SK-N-SH (cell line): ENCODE measurements around the gene AMT. TPM values are rescaled to one million over a fixed set of nuclear protein-coding genes. Genes with fewer than 3 reads are reported as not detected.

Experiments used
- CTCF ChIA-PET: fragments of 300-600, 350-600 bp; formaldehyde crosslinking; extraction: SDS; loops from one replicate; lab custom pipeline; 2021; lab: Yijun Ruan, JAX
- POLR2A ChIA-PET: fragments of 350-600 bp; sonication (Branson Sonifier 250); formaldehyde crosslinking; extraction: SDS; loops from one replicate; lab custom pipeline; 2020; ENCODE audit warnings: antibody characterized with exemption, inconsistent platforms; lab: Yijun Ruan, JAX
- DNase-seq: peaks from one replicate; pipeline ENCODE4 v3.0.0; 2012
- H2AFZ ChIP-seq: fragments of 200-600 bp; sonication (generic); 2 replicates; pipeline ENCODE4 v1.8.1; 2016; ENCODE audit warnings: antibody characterized with exemption, mild to moderate bottlenecking, low read depth
- H3F3A ChIP-seq: fragments of 200-600 bp; sonication (generic); replicated peaks from 2 replicates; pipeline ENCODE3; 2016; ENCODE audit warnings: antibody characterized with exemption, mild to moderate bottlenecking; ENCODE audit not compliant: insufficient read depth
- H3K27ac ChIP-seq, 2 experiments: fragments of 200-500 bp in 1 of 2; fragments of 200-600 bp in 1 of 2; sonication (Bioruptor generic) in 1 of 2; sonication (generic), shearing (Covaris generic) in 1 of 2; 2 replicates each; pipeline versions ENCODE4 v1.5.1 to v1.6.1; 2014 to 2016; ENCODE audit warnings: low read depth in 2 of 2, inconsistent platforms in 1 of 2, low read length in 1 of 2, mild to moderate bottlenecking in 1 of 2, mixed read lengths in 1 of 2
- H3K27me3 ChIP-seq: fragments of 200-600 bp; sonication (generic), shearing (Covaris generic); 2 replicates; pipeline ENCODE4 v1.6.1; 2016; ENCODE audit warnings: mixed run types; ENCODE audit not compliant: insufficient read depth
- H3K36me3 ChIP-seq, 2 experiments: fragments of 200-500 bp in 1 of 2; fragments of 200-600 bp in 1 of 2; sonication (Bioruptor generic) in 1 of 2; sonication (generic) in 1 of 2; replicated peaks in 1 of 2; 2 replicates each; pipeline versions ENCODE3 to v1.5.1; 2014 to 2016; ENCODE audit warnings: low read length in 1 of 2, mild to moderate bottlenecking in 1 of 2; ENCODE audit not compliant: insufficient read depth in 2 of 2, control insufficient read depth in 1 of 2
- H3K4me1 ChIP-seq, 2 experiments: fragments of 200-500 bp in 1 of 2; fragments of 200-600 bp in 1 of 2; sonication (Bioruptor generic) in 1 of 2; sonication (generic), shearing (Covaris generic) in 1 of 2; 2 replicates each; pipeline versions ENCODE4 v1.5.1 to v1.6.1; 2014 to 2016; ENCODE audit warnings: low read depth in 1 of 2, low read length in 1 of 2, mixed run types in 1 of 2; ENCODE audit not compliant: insufficient read depth in 2 of 2, control insufficient read depth in 1 of 2
- H3K4me2 ChIP-seq: fragments of 200-600 bp; sonication (generic), shearing (Covaris generic); 2 replicates; pipeline ENCODE4 v1.6.1; 2017; ENCODE audit warnings: mixed run types
- H3K4me3 ChIP-seq, 2 experiments: fragments of 200-500 bp in 1 of 2; fragments of 200-600 bp in 1 of 2; sonication (Bioruptor generic) in 1 of 2; sonication (generic), shearing (Covaris generic) in 1 of 2; 2 replicates each; pipeline versions ENCODE4 v1.5.1 to v1.8.1; 2014 to 2016; ENCODE audit warnings: low read depth in 2 of 2, inconsistent platforms in 1 of 2, low read length in 1 of 2, mild to moderate bottlenecking in 1 of 2, mixed read lengths in 1 of 2, moderate library complexity in 1 of 2
- H3K79me2 ChIP-seq: fragments of 200-600 bp; sonication (generic); 2 replicates; pipeline ENCODE4 v1.8.1; 2017; ENCODE audit warnings: mild to moderate bottlenecking; ENCODE audit not compliant: insufficient read depth
- H3K9ac ChIP-seq: fragments of 200-600 bp; sonication (generic); 2 replicates; pipeline ENCODE4 v1.6.1; 2017; ENCODE audit warnings: mixed run types
- H3K9me2 ChIP-seq: fragments of 200-600 bp; sonication (generic); 2 replicates; pipeline ENCODE4 v1.6.1; 2017; ENCODE audit warnings: mixed run types
- H3K9me3 ChIP-seq: fragments of 200-600 bp; sonication (generic); 2 replicates; pipeline ENCODE4 v1.6.1; 2017; ENCODE audit warnings: mixed run types, mild to moderate bottlenecking, moderate library complexity
- H4K20me1 ChIP-seq: fragments of 200-600 bp; sonication (generic); 2 replicates; pipeline ENCODE4 v1.6.1; 2017; ENCODE audit warnings: mild to moderate bottlenecking, mixed run types; ENCODE audit not compliant: insufficient read depth
- CTCF ChIP-seq: fragments of 200-600 bp; sonication (generic); IDR thresholded peaks from 2 replicates; pipeline ENCODE4 v1.6.1; 2017; ENCODE audit warnings: antibody characterized with exemption, mild to moderate bottlenecking, moderate library complexity
- ELF1 ChIP-seq: IDR thresholded peaks from 2 replicates; pipeline ENCODE4 v1.4.0; 2012
- EZH2phosphoT487 ChIP-seq: fragments of 200-600 bp; sonication (generic); IDR thresholded peaks from 2 replicates; pipeline ENCODE4 v1.6.1; 2017; ENCODE audit warnings: low read depth, mixed run types, mild to moderate bottlenecking, antibody characterized with exemption, moderate library complexity, borderline replicate concordance
- FOSL2 ChIP-seq: IDR thresholded peaks from 2 replicates; pipeline ENCODE4 v1.4.0; 2012; ENCODE audit warnings: low read depth, mild to moderate bottlenecking, moderate library complexity, borderline replicate concordance
- FOXM1 ChIP-seq: IDR thresholded peaks from 2 replicates; pipeline ENCODE4 v1.4.0; 2012; ENCODE audit warnings: low read depth, mild to moderate bottlenecking
- GATA2 ChIP-seq: sonication (generic); formaldehyde crosslinking; IDR thresholded peaks from 2 replicates; pipeline ENCODE4 v1.5.0; 2020; ENCODE audit warnings: mild to moderate bottlenecking, missing genetic modification reagents
- RAD21 ChIP-seq: IDR thresholded peaks from 2 replicates; pipeline ENCODE4 v1.6.1; 2012; ENCODE audit warnings: mild to moderate bottlenecking, low read length
- TCF12 ChIP-seq: IDR thresholded peaks from 2 replicates; pipeline ENCODE4 v1.4.0; 2012
- YY1 ChIP-seq: IDR thresholded peaks from 2 replicates; pipeline ENCODE4 v1.4.0; 2012; ENCODE audit warnings: low read depth, mild to moderate bottlenecking
- WGBS: methylation state at CpG from one replicate; pipeline ENCODE4 v1.1.6; 2017; ENCODE audit warnings: low lambda C conversion rate; 5-methylcytosine and 5-hydroxymethylcytosine counted together
- polyA plus RNA-seq, 3 experiments: library from polyadenylated mRNA; depleted of rRNA; stranded (reverse); fragments of >200 nt; gene quantifications; 2 replicates each; pipeline ENCODE4 v1.2.3, GENCODE V29; 2012
- TF ChIP-seq, protein P1 (sequence below): IDR thresholded peaks from 2 replicates; pipeline ENCODE4 v1.4.0; 2012; ENCODE audit warnings: low read depth, borderline replicate concordance

AMT gene, protein sequence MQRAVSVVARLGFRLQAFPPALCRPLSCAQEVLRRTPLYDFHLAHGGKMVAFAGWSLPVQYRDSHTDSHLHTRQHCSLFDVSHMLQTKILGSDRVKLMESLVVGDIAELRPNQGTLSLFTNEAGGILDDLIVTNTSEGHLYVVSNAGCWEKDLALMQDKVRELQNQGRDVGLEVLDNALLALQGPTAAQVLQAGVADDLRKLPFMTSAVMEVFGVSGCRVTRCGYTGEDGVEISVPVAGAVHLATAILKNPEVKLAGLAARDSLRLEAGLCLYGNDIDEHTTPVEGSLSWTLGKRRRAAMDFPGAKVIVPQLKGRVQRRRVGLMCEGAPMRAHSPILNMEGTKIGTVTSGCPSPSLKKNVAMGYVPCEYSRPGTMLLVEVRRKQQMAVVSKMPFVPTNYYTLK
- 17.6 and 21.3 TPM in 2 replicates for polyA plus RNA-seq (2012; rRNA removed)
- polyA plus RNA-seq (2012; cell fraction: cytosol; rRNA removed), result 1.0 and 2.1 TPM in 2 replicates
- 185 and 225 TPM in 2 replicates for polyA plus RNA-seq (2012; cell fraction: nucleus; rRNA removed)

GRCh38 chr3:49422379-49423248 lies at the start of gene AMT:
Gene AMT, minus strand, starts transcription at chr3:49422473. Its CDS starts 23 bp downstream, at chr3:49422450.
- peak; percentile 78 for DNase-seq
- Histone ChIP-seq H3K79me2 (no peaks in the 10 kb centered on the region), H3K9ac (no peak within 1 kb of the TSS), H3K27ac (peak within 1 kb of the TSS in 1 of 2 experiments; percentile 79; a peak in 3 of 4 replicates), H4K20me1 (no peaks in the 10 kb centered on the region), H2AFZ (no peak within 1 kb of the TSS), H3K4me3 (peak within 1 kb of the TSS in 1 of 2 experiments; percentile 27; a peak in 1 of 4 replicates), H3K4me2 (no peak within 1 kb of the TSS), H3F3A (peaks cover 16% of the 10 kb centered on the region), H3K27me3 (no peaks in the 10 kb centered on the region), H3K36me3 (peaks cover 3 to 18% of the 10 kb centered on the region in 2 experiments), H3K9me2 (no peaks in the 10 kb centered on the region), H3K9me3 (no peaks in the 10 kb centered on the region), H3K4me1 (peaks cover 0 to 12% of the 10 kb centered on the region in 2 experiments; a peak in 1 of 4 replicates)
- TF ChIP-seq TCF12 (no peak), FOXM1 (no peak), YY1 (no peak), GATA2 (CRISPR knock-in tag) (no peak), ELF1 (no peak), FOSL2 (no peak), RAD21 (no peak), CTCF (no peak), EZH2phosphoT487 (no peak)
- TF ChIP-seq, protein P1, sequence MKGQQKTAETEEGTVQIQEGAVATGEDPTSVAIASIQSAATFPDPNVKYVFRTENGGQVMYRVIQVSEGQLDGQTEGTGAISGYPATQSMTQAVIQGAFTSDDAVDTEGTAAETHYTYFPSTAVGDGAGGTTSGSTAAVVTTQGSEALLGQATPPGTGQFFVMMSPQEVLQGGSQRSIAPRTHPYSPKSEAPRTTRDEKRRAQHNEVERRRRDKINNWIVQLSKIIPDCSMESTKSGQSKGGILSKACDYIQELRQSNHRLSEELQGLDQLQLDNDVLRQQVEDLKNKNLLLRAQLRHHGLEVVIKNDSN, result no peak
- CTCF ChIA-PET, result interaction anchor here (0.9 kb wide), 1 partner anchor 82 kb away, joined by 3 read pairs; the partner anchor contains the start of gene USP4
- POLR2A ChIA-PET, result interaction anchor here (1.1 kb wide), 1 partner anchor 10 kb away, joined by 3 read pairs; the partner anchor contains the start of genes RHOA and TCTA
- WGBS, result 80% methylated on average over 17 of the region's 25 CpGs
